Natural killer cell (primary cell): Measurements from ENCODE around the gene ZMIZ1. TPM values are rescaled to one million over a fixed set of nuclear protein-coding genes. Genes with fewer than 3 reads are reported as not detected.

Experiments used
- ATAC-seq, 3 donors: fragments of 150-1000 bp in 2 of 3; fragments of 200-7000 bp in 1 of 3; cut with Tn5 transposase; 1 replicate in 1 of 3; 2 replicates in 2 of 3; pipeline ENCODE4 v1.10.0; 2021; ENCODE audit warnings: mild to moderate bottlenecking in 2 of 3, moderate library complexity in 2 of 3
- DNase-seq, 2 donors: peaks; one replicate each; pipeline versions ENCODE4 v3.0.0 to v3.0.0-alpha.2; 2013 to 2021; ENCODE audit warnings: mixed read lengths in 1 of 2
- H3K27ac ChIP-seq: one replicate; pipeline ENCODE4 v1.5.1; 2013; ENCODE audit warnings: mild to moderate bottlenecking, low read length
- H3K27me3 ChIP-seq: one replicate; pipeline ENCODE4 v1.6.1; 2013; ENCODE audit warnings: low read length; ENCODE audit not compliant: control insufficient read depth, insufficient read depth
- H3K36me3 ChIP-seq: one replicate; pipeline ENCODE4 v1.6.1; 2013; ENCODE audit warnings: low read length; ENCODE audit not compliant: control insufficient read depth, insufficient read depth
- H3K4me1 ChIP-seq: one replicate; pipeline ENCODE4 v1.6.1; 2013; ENCODE audit warnings: low read length; ENCODE audit not compliant: control insufficient read depth, insufficient read depth
- H3K4me3 ChIP-seq: one replicate; pipeline ENCODE4 v1.5.1; 2013; ENCODE audit warnings: low read length
- H3K9me3 ChIP-seq: one replicate; pipeline ENCODE4 v1.6.1; 2013; ENCODE audit warnings: low read length; ENCODE audit not compliant: control insufficient read depth, insufficient read depth
- H3K27ac Mint-ChIP-seq, 2 donors: one replicate each; pipeline ENCODE4 v1.8.0; 2022; ENCODE audit warnings: mild to moderate bottlenecking in 2 of 2, mixed read lengths in 2 of 2, moderate library complexity in 1 of 2
- H3K27me3 Mint-ChIP-seq, 2 donors: one replicate each; pipeline ENCODE4 v1.8.0; 2022; ENCODE audit warnings: low read depth in 2 of 2, mixed read lengths in 2 of 2
- H3K36me3 Mint-ChIP-seq: one replicate; pipeline ENCODE4 v1.8.0; 2022; ENCODE audit warnings: mixed read lengths
- H3K4me1 Mint-ChIP-seq, 2 donors: one replicate each; pipeline ENCODE4 v1.8.0; 2022; ENCODE audit warnings: mixed read lengths in 2 of 2
- H3K4me3 Mint-ChIP-seq: one replicate; pipeline ENCODE4 v1.8.0; 2022; ENCODE audit warnings: mild to moderate bottlenecking, moderate library complexity, mixed read lengths
- H3K9me3 Mint-ChIP-seq, 2 donors: one replicate each; pipeline ENCODE4 v1.8.0; 2022; ENCODE audit warnings: mixed read lengths in 2 of 2
- WGBS: methylation state at CpG from one replicate; pipeline ENCODE4 v1.1.7; 2013; ENCODE audit warnings: missing lambda C conversion rate; ENCODE audit not compliant: insufficient coverage; 5-methylcytosine and 5-hydroxymethylcytosine counted together
- intact Hi-C: fragments of 100-400 bp; cut with micrococcal nuclease; formaldehyde crosslinking; loops from one replicate; pipeline ENCODE4 v1.14.2; 2022
- total RNA-seq, 4 donors: library from RNA; stranded (reverse); fragments of 120-200 nt in 1 of 4; gene quantifications; one replicate each; pipeline versions ENCODE4 v1.2.3 to v1.2.4, GENCODE V29; 2013 to 2022
- TF ChIP-seq, protein P1 (sequence below): fragments of 200-600 bp; IDR thresholded peaks from one replicate; pipeline ENCODE4 v1.8.0; 2022; ENCODE audit warnings: antibody characterized with exemption

Gene ZMIZ1
- total RNA-seq, 3 donors from 2014 or later (not counting 1 experiment from before 2014, with no cell fraction given) = 36.5 to 51.5 (median 37.9) TPM

DNA sequence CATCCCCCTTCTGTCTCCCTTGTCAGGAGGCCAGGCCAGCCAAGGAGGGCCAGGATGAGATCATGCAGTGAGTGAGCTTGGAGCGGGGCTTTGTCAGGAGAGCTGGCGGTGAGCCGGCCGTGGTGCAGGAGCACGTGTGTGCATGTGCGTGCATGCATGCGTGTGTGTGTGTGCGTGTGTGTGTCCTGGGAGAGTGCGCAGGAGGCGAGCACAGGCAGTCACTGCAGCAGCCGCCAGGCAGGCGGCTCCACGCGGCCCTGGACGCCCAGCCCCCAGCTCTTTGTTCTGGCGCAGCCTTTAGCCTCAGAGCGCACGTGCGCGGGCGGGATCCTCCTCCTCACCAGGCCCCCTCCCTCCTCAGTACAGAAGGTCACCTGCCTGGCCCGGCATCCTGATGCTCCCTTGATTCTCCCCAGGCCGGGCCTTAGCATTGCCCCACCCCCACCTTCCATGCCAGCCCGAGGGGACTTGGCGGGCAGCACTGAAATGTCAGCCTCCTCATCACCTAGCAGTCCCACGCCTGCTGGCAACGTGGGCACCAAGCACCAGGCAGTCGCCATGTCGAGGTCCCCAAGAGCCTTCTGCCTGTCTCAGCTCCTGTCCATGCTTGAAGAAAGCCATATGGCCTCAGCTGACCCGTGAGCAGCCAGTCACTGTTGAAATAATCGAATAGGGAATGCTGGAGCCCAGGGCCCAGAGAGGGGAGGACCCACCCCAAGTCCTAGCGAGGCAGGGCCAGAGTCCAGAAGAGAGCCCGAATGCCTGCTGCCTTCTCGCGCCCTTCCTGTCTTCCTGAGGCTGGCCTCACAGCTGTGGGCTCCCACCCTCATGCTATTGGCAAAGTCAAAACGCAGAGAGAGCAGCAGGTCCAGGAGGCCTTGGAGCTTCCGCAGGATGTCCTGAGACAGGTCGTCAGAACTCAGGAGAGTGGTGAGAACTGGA, 152.6 kb downstream of the ZMIZ1 start:
- peaks cover 5% of the 10 kb centered on the region for H3K36me3 ChIP-seq
- H3K4me1 Mint-ChIP-seq = peaks cover 4 to 16% of the 10 kb centered on the region in 2 donors

DNA sequence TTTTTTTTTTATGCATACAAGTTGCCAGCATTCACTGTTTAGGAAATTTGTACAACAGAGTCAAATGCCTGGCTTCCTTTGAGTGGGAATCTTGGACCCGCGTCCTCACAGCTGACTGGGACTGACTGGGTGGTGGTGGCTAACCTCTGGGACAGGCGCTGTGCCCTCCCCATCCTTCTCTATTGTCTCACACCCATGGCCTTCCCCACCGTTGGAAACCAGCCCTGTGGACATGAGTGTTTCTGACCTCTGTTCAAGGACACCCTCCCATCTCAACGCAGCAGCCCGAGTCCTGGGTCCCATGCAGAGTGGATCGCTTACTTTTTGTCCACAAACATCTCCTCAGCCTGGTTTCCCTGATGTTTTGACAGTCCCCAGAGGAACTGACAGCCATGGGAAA, 153.4 kb downstream of the ZMIZ1 start:
- no peaks in the 10 kb centered on the region for H3K9me3 ChIP-seq
- no peaks in the 10 kb centered on the region for H3K36me3 ChIP-seq
- no peaks in the 10 kb centered on the region for H3K27me3 ChIP-seq
- ATAC-seq (no peak), DNase-seq (no peak)
- no peak overlapping the region for H3K4me3 ChIP-seq
- H3K27ac Mint-ChIP-seq = no peak overlapping the region
- WGBS = 88% methylated on average over 7 of the region's 7 CpGs
- H3K27me3 Mint-ChIP-seq = no peaks in the 10 kb centered on the region
- no peaks in the 10 kb centered on the region for H3K4me1 ChIP-seq
- H3K4me3 Mint-ChIP-seq = no peak overlapping the region
- H3K4me1 Mint-ChIP-seq = peaks cover 8 to 24% of the 10 kb centered on the region in 2 donors
- H3K27ac ChIP-seq = no peak overlapping the region
- no peaks in the 10 kb centered on the region for H3K9me3 Mint-ChIP-seq
- no peaks in the 10 kb centered on the region for H3K36me3 Mint-ChIP-seq
- intact Hi-C loops = no loop called here
- TF ChIP-seq, protein P1, sequence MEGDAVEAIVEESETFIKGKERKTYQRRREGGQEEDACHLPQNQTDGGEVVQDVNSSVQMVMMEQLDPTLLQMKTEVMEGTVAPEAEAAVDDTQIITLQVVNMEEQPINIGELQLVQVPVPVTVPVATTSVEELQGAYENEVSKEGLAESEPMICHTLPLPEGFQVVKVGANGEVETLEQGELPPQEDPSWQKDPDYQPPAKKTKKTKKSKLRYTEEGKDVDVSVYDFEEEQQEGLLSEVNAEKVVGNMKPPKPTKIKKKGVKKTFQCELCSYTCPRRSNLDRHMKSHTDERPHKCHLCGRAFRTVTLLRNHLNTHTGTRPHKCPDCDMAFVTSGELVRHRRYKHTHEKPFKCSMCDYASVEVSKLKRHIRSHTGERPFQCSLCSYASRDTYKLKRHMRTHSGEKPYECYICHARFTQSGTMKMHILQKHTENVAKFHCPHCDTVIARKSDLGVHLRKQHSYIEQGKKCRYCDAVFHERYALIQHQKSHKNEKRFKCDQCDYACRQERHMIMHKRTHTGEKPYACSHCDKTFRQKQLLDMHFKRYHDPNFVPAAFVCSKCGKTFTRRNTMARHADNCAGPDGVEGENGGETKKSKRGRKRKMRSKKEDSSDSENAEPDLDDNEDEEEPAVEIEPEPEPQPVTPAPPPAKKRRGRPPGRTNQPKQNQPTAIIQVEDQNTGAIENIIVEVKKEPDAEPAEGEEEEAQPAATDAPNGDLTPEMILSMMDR = no peak

More for the DNA sequence above, 152.6 kb downstream of the ZMIZ1 start:
- DNase-seq = no peak
- Mint-ChIP-seq H3K36me3 (no peaks in the 10 kb centered on the region), H3K9me3 (no peaks in the 10 kb centered on the region), H3K27me3 (no peaks in the 10 kb centered on the region), H3K27ac (no peak overlapping the region), H3K4me3 (no peak overlapping the region)
- ATAC-seq = no peak
- TF ChIP-seq, protein P1 = no peak
- 93% methylated on average over 38 of the region's 38 CpGs for WGBS
- no peaks in the 10 kb centered on the region for H3K27me3 ChIP-seq
- no peaks in the 10 kb centered on the region for H3K9me3 ChIP-seq
- H3K27ac ChIP-seq = no peak overlapping the region
- no peak overlapping the region for H3K4me3 ChIP-seq
- intact Hi-C loops = no loop called here
- H3K4me1 ChIP-seq = no peaks in the 10 kb centered on the region

DNA sequence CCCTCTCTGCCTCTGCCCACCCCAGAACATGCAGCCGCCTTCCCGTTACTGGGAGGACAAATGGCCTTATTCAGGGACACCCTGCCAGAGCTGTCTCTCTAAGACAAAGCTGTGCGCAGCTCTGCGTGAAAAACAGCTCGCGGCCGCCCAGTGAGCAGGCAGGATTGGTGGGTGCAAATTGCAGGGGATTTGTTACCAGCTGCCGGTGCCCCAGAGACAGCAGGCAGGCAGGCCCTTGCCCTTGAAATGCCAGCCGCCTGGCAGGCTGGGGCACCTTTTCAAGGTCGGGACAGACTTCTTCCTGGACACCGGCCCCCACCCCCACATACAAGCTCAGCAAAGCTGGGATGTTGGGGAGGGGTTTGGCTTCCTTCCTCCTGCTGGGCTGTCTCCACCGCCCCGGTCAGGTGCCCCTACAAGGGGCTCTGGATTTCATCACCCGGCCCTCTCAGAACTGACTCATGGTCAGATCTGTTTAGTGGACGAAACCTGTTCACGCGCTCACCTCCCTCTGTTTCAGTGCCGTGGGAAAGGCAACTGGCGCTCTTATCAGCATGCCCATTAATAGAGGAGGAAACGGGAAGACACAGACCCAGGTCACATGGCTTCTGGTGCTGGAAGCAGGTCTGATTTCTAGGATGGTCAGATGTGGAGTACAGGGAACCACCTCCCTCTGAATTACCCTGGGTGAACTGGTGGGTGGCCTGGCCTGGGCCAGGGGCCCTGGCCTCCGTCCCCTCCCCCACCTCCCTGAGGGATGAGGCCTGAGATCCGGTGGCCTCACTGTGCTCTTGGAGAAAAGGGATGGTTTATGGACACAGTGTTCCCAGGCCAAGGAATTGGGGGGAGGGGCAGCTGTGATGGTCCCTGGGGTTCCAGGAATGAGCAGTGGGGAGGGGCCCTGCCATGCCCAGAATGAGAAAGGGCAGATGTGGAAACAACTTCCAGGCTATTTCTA, 154.6 kb downstream of the ZMIZ1 start:
- no peaks in the 10 kb centered on the region for H3K36me3 Mint-ChIP-seq
- no peaks in the 10 kb centered on the region for H3K27me3 ChIP-seq
- intact Hi-C loops = no loop called here
- H3K9me3 ChIP-seq = no peaks in the 10 kb centered on the region
- H3K27me3 Mint-ChIP-seq = no peaks in the 10 kb centered on the region
- TF ChIP-seq, protein P1 = no peak
- no peak overlapping the region for H3K27ac ChIP-seq
- peaks cover 8 to 24% of the 10 kb centered on the region in 2 donors for H3K4me1 Mint-ChIP-seq
- no peak overlapping the region for H3K4me3 Mint-ChIP-seq
- no peaks in the 10 kb centered on the region for H3K9me3 Mint-ChIP-seq
- no peak overlapping the region for H3K27ac Mint-ChIP-seq
- H3K4me3 ChIP-seq = no peak overlapping the region
- WGBS = 92% methylated on average over 20 of the region's 22 CpGs
- DNase-seq (no peak), ATAC-seq (no peak)
- H3K4me1 ChIP-seq = no peaks in the 10 kb centered on the region
- no peaks in the 10 kb centered on the region for H3K36me3 ChIP-seq
